ENCODE data around the gene ANTXR2. TPM values are rescaled to one million over a fixed set of nuclear protein-coding genes. Genes with fewer than 3 reads are reported as not detected.

The ANTXR2 gene
- total RNA-seq, 1 experiment from 2014 or later: 31.0 TPM

GRCh38 chr4:79913581-79913980, 159.4 kb downstream of the ANTXR2 start:
- H3K27ac Mint-ChIP-seq (ENCODE audit: low read depth, unreplicated experiment): no peak overlapping the region
- intact Hi-C loops (cut with micrococcal nuclease): no loop called here
- H3K9me3 Mint-ChIP-seq (ENCODE audit: unreplicated experiment): peaks cover 9% of the 10 kb centered on the region
- H3K27me3 Mint-ChIP-seq (ENCODE audit: insufficient read depth, unreplicated experiment): no peaks in the 10 kb centered on the region
- peaks cover 7% of the 10 kb centered on the region for H3K36me3 Mint-ChIP-seq (ENCODE audit: insufficient read depth, unreplicated experiment)
- no peaks in the 10 kb centered on the region for H3K4me1 Mint-ChIP-seq (ENCODE audit: insufficient read depth, unreplicated experiment)
- BruUV-seq (replicated peaks): no TSS peak
- no peak for DNase-seq (ENCODE audit: unreplicated experiment)
- H3K4me3 Mint-ChIP-seq (ENCODE audit: unreplicated experiment): no peak overlapping the region
- TF ChIP-seq CTCF (IDR thresholded peaks at IDR 0.05; ENCODE audit: unreplicated experiment): no peak
- POLR2A ChIA-PET: no interaction called here
- CTCF ChIA-PET: interaction anchor here (0.7 kb wide), 1 partner anchor 388 kb away, joined by 3 read pairs; no protein-coding TSS in a partner anchor

GRCh38 chr4:79907001-79907400, 166.0 kb downstream of the ANTXR2 start:
- no peak for DNase-seq (ENCODE audit: unreplicated experiment)
- ChIA-PET CTCF (interaction anchor here (0.7 kb wide), 1 partner anchor 49 kb away, joined by 3 read pairs; no protein-coding TSS in a partner anchor), POLR2A (interaction anchor here (0.7 kb wide), 1 partner anchor 514 kb away, joined by 3 read pairs; no protein-coding TSS in a partner anchor)
- no peak for TF ChIP-seq CTCF (IDR thresholded peaks at IDR 0.05; ENCODE audit: unreplicated experiment)
- Mint-ChIP-seq H3K36me3 (ENCODE audit: insufficient read depth, unreplicated experiment) (peaks cover 22% of the 10 kb centered on the region), H3K9me3 (ENCODE audit: unreplicated experiment) (no peaks in the 10 kb centered on the region), H3K27me3 (ENCODE audit: insufficient read depth, unreplicated experiment) (no peaks in the 10 kb centered on the region), H3K27ac (ENCODE audit: low read depth, unreplicated experiment) (no peak overlapping the region), H3K4me3 (ENCODE audit: unreplicated experiment) (no peak overlapping the region), H3K4me1 (ENCODE audit: insufficient read depth, unreplicated experiment) (no peaks in the 10 kb centered on the region)
- intact Hi-C loops (cut with micrococcal nuclease): no loop called here
- no TSS peak for BruUV-seq (replicated peaks)

- H3K27me3 Mint-ChIP-seq (ENCODE audit: insufficient read depth, unreplicated experiment): no peaks in the 10 kb centered on the region
- CTCF ChIA-PET: no interaction called here
- POLR2A ChIA-PET: no interaction called here
- H3K4me1 Mint-ChIP-seq (ENCODE audit: insufficient read depth, unreplicated experiment): no peaks in the 10 kb centered on the region
- no peak for TF ChIP-seq CTCF (IDR thresholded peaks at IDR 0.05; ENCODE audit: unreplicated experiment)
- H3K9me3 Mint-ChIP-seq (ENCODE audit: unreplicated experiment): no peaks in the 10 kb centered on the region
- no peak overlapping the region for H3K27ac Mint-ChIP-seq (ENCODE audit: low read depth, unreplicated experiment)
- no peak overlapping the region for H3K4me3 Mint-ChIP-seq (ENCODE audit: unreplicated experiment)
- DNase-seq (ENCODE audit: unreplicated experiment): no peak
- BruUV-seq (replicated peaks): no TSS peak
- peaks cover 22% of the 10 kb centered on the region for H3K36me3 Mint-ChIP-seq (ENCODE audit: insufficient read depth, unreplicated experiment)
- intact Hi-C loops (cut with micrococcal nuclease): no loop called here
These were observed 166.7 kb downstream of the ANTXR2 start for GRCh38 chr4:79906303-79906702.

- DNase-seq (ENCODE audit: unreplicated experiment): no peak
- no peak overlapping the region for H3K4me3 Mint-ChIP-seq (ENCODE audit: unreplicated experiment)
- ChIA-PET POLR2A (no interaction called here), CTCF (interaction anchor here (0.5 to 1.5 kb wide), 2 partner anchors 9 to 12 kb away, joined by 3 to 6 read pairs; no protein-coding TSS in a partner anchor)
- no peaks in the 10 kb centered on the region for H3K9me3 Mint-ChIP-seq (ENCODE audit: unreplicated experiment)
- no peak for TF ChIP-seq CTCF (IDR thresholded peaks at IDR 0.05; ENCODE audit: unreplicated experiment)
- intact Hi-C loops (cut with micrococcal nuclease): no loop called here
- no peaks in the 10 kb centered on the region for H3K27me3 Mint-ChIP-seq (ENCODE audit: insufficient read depth, unreplicated experiment)
- no peak overlapping the region for H3K27ac Mint-ChIP-seq (ENCODE audit: low read depth, unreplicated experiment)
- H3K36me3 Mint-ChIP-seq (ENCODE audit: insufficient read depth, unreplicated experiment): peaks cover 22% of the 10 kb centered on the region
- H3K4me1 Mint-ChIP-seq (ENCODE audit: insufficient read depth, unreplicated experiment): no peaks in the 10 kb centered on the region
- no TSS peak for BruUV-seq (replicated peaks)
These were observed 167.8 kb downstream of the ANTXR2 start for GRCh38 chr4:79905212-79905611.
